K562 (cell line): ENCODE measurements around the gene TMEM184C. TPM values are rescaled to one million over a fixed set of nuclear protein-coding genes. Genes with fewer than 3 reads are reported as not detected.
A peak's percentile ranks its signal among the peaks of the same experiment; 100 is the strongest.

ENCODE experiments used
- CBFA2T2 ChIP-seq: fragments of 450-650 bp; conservative IDR thresholded peaks from 2 replicates; pipeline ENCODE4 v1.6.1; 2017; ENCODE audit warnings: mild to moderate bottlenecking
- CTBP1 ChIP-seq: fragments of 450-650 bp; IDR thresholded peaks from 2 replicates; pipeline ENCODE4 v1.6.1; 2016; ENCODE audit warnings: borderline replicate concordance
- LEF1 ChIP-seq: fragments of 450-650 bp; IDR thresholded peaks from 2 replicates; pipeline ENCODE4 v1.6.1; 2016; ENCODE audit warnings: mild to moderate bottlenecking
- POLR2A ChIP-seq: fragments of 450-650 bp; conservative IDR thresholded peaks from 2 replicates; pipeline ENCODE4 v1.6.1; 2016
- RBFOX2 ChIP-seq: fragments of 200-400 bp; formaldehyde crosslinking; IDR thresholded peaks from 2 replicates; pipeline ENCODE4 v1.6.1; 2017; ENCODE audit warnings: low read depth, mild to moderate bottlenecking, low read length, moderate library complexity
- SRF ChIP-seq, 2 experiments: fragments of 250-450, 450-650 bp in 1 of 2; sonication (Bioruptor Pico) in 1 of 2; sonication (generic) in 1 of 2; formaldehyde crosslinking; IDR thresholded peaks; 2 replicates each; pipeline versions ENCODE4 v1.5.0 to v1.5.1; 2020 to 2022; ENCODE audit warnings: mild to moderate bottlenecking in 1 of 2, missing genetic modification reagents in 1 of 2
- TBP ChIP-seq: optimal IDR thresholded peaks from 2 replicates; pipeline ENCODE3; 2011; ENCODE audit warnings: low read depth, low read length, improper control_type of control experiment
- ZBTB11 ChIP-seq, 3 experiments: fragments of 200-800 bp in 1 of 3; fragments of 250-450 bp in 1 of 3; fragments of 450-650 bp in 1 of 3; sonication (Bioruptor Pico) in 1 of 3; sonication (Bioruptor generic) in 1 of 3; formaldehyde crosslinking in 1 of 3; IDR thresholded peaks; 2 replicates each; pipeline versions ENCODE4 v1.6.1 to v1.8.0; 2016 to 2022; ENCODE audit warnings: mild to moderate bottlenecking in 2 of 3, missing genetic modification characterization in 2 of 3, missing compliant biosample characterization in 1 of 3, moderate library complexity in 1 of 3
- ZNF280A ChIP-seq: fragments of 450-650 bp; IDR thresholded peaks from 2 replicates; pipeline ENCODE4 v1.6.1; 2018; ENCODE audit warnings: mild to moderate bottlenecking, low read depth; ENCODE audit not compliant: partially characterized antibody
- polyA plus RNA-seq, 8 experiments: library from polyadenylated mRNA; depleted of rRNA in 4 of 8; stranded (reverse) in 5 of 8; unstranded in 3 of 8; fragments of >200 nt; fragmentation: Nextera tagmentation in 2 of 8; fragmentation: Illumina TruSeq in 1 of 8; extraction: Ambion mirVana in 2 of 8; extraction: Trizol in 1 of 8; gene quantifications; 2 replicates each; pipeline versions ENCODE4 v1.2.1 to v1.2.3, GENCODE V29; 2011 to 2014; ENCODE audit warnings: inconsistent platforms in 1 of 8, missing spikeins in 1 of 8
- total RNA-seq, 7 experiments: library from RNA; depleted of rRNA in 6 of 7; stranded (reverse); fragments of >200 nt in 6 of 7; fragmentation: Illumina TruSeq in 2 of 7; extraction: Trizol in 2 of 7; gene quantifications; 2 replicates each; pipeline versions ENCODE4 v1.2.1 to v1.2.3, GENCODE V29; 2011 to 2021; ENCODE audit warnings: low replicate concordance in 1 of 7
- TF ChIP-seq, protein P1 (sequence below): fragments of 450-650 bp; IDR thresholded peaks from 2 replicates; pipeline ENCODE4 v1.6.1; 2016; ENCODE audit warnings: mild to moderate bottlenecking, moderate library complexity

TMEM184C gene
- total and polyA plus RNA-seq, 9 of the 15 experiments (the other 6 are each of a cell fraction or from before 2014, with no cell fraction given): 3.9 to 24.2 (median 18.2) TPM

DNA sequence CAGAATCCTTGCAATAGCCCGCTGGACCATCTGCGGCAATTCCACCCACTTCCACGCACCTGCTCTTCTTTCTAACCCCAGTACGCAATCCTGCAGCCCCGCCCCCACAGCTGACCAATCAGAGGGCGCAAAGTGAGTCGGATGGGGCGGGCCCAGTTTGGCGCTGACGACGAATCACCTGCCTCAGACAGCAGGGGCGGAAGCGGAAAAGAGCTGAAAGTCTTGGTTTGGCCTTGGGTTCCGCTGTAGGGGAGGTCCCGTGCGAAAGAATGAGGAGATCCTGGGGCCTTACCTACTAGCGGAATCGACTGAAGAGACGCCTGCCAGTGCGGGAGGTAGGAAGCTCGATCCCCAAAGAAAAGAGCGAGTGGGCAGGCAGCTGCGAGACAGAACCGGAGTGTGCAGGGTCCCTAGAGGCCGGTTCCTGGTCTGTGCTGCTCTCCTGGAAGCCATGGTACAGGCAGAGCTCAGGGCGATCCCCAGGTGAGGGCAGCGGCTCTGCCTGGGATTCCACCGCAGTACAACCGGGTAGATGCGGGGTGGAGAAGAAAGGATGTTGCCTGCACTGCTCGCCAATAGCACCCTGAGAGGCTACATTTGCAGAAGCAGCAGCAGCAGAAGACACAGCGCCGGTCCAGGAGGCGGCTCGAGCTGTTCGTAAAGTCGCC, at the start of gene TMEM184C (continued):
- TF ChIP-seq, protein P1, sequence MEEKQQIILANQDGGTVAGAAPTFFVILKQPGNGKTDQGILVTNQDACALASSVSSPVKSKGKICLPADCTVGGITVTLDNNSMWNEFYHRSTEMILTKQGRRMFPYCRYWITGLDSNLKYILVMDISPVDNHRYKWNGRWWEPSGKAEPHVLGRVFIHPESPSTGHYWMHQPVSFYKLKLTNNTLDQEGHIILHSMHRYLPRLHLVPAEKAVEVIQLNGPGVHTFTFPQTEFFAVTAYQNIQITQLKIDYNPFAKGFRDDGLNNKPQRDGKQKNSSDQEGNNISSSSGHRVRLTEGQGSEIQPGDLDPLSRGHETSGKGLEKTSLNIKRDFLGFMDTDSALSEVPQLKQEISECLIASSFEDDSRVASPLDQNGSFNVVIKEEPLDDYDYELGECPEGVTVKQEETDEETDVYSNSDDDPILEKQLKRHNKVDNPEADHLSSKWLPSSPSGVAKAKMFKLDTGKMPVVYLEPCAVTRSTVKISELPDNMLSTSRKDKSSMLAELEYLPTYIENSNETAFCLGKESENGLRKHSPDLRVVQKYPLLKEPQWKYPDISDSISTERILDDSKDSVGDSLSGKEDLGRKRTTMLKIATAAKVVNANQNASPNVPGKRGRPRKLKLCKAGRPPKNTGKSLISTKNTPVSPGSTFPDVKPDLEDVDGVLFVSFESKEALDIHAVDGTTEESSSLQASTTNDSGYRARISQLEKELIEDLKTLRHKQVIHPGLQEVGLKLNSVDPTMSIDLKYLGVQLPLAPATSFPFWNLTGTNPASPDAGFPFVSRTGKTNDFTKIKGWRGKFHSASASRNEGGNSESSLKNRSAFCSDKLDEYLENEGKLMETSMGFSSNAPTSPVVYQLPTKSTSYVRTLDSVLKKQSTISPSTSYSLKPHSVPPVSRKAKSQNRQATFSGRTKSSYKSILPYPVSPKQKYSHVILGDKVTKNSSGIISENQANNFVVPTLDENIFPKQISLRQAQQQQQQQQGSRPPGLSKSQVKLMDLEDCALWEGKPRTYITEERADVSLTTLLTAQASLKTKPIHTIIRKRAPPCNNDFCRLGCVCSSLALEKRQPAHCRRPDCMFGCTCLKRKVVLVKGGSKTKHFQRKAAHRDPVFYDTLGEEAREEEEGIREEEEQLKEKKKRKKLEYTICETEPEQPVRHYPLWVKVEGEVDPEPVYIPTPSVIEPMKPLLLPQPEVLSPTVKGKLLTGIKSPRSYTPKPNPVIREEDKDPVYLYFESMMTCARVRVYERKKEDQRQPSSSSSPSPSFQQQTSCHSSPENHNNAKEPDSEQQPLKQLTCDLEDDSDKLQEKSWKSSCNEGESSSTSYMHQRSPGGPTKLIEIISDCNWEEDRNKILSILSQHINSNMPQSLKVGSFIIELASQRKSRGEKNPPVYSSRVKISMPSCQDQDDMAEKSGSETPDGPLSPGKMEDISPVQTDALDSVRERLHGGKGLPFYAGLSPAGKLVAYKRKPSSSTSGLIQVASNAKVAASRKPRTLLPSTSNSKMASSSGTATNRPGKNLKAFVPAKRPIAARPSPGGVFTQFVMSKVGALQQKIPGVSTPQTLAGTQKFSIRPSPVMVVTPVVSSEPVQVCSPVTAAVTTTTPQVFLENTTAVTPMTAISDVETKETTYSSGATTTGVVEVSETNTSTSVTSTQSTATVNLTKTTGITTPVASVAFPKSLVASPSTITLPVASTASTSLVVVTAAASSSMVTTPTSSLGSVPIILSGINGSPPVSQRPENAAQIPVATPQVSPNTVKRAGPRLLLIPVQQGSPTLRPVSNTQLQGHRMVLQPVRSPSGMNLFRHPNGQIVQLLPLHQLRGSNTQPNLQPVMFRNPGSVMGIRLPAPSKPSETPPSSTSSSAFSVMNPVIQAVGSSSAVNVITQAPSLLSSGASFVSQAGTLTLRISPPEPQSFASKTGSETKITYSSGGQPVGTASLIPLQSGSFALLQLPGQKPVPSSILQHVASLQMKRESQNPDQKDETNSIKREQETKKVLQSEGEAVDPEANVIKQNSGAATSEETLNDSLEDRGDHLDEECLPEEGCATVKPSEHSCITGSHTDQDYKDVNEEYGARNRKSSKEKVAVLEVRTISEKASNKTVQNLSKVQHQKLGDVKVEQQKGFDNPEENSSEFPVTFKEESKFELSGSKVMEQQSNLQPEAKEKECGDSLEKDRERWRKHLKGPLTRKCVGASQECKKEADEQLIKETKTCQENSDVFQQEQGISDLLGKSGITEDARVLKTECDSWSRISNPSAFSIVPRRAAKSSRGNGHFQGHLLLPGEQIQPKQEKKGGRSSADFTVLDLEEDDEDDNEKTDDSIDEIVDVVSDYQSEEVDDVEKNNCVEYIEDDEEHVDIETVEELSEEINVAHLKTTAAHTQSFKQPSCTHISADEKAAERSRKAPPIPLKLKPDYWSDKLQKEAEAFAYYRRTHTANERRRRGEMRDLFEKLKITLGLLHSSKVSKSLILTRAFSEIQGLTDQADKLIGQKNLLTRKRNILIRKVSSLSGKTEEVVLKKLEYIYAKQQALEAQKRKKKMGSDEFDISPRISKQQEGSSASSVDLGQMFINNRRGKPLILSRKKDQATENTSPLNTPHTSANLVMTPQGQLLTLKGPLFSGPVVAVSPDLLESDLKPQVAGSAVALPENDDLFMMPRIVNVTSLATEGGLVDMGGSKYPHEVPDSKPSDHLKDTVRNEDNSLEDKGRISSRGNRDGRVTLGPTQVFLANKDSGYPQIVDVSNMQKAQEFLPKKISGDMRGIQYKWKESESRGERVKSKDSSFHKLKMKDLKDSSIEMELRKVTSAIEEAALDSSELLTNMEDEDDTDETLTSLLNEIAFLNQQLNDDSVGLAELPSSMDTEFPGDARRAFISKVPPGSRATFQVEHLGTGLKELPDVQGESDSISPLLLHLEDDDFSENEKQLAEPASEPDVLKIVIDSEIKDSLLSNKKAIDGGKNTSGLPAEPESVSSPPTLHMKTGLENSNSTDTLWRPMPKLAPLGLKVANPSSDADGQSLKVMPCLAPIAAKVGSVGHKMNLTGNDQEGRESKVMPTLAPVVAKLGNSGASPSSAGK: no peak; the same call in none of the 2 replicates
- TF ChIP-seq ZBTB11 (CRISPR knock-in tag; IDR thresholded peaks at IDR 0.05) (peak in 2 of 3 experiments; percentile 43 to 96; a peak in 5 of 6 replicates), ZNF280A (no peak), TBP (peak; percentile 42), RBFOX2 (peak; percentile 76), SRF (CRISPR knock-in tag; IDR thresholded peaks at IDR 0.05) (peak in 1 of 2 experiments; percentile 82; a peak in 1 of 4 replicates), CBFA2T2 (no peak), LEF1 (no peak), CTBP1 (peak; percentile 40; the same call in 1 of the 2 replicates), POLR2A (peak; percentile 89)
